Gastroesophageal sphincter (tissue), 3 donors: ENCODE data around the gene COX4I2.

ENCODE experiments used
- CTCF ChIP-seq, 4 experiments: fragments of 200-600 bp in 2 of 4; fragments of 450-650 bp in 2 of 4; sonication (generic) in 1 of 4; IDR thresholded peaks; one replicate each; pipeline ENCODE4 v1.5.1; 2017 to 2019; ENCODE audit warnings: antibody characterized with exemption in 4 of 4, mild to moderate bottlenecking in 2 of 4, moderate library complexity in 2 of 4
- POLR2A ChIP-seq, 2 donors: fragments of 450-650 bp; IDR thresholded peaks; one replicate each; pipeline ENCODE4 v1.6.1; 2017; ENCODE audit warnings: antibody characterized with exemption in 2 of 2, mild to moderate bottlenecking in 2 of 2, moderate library complexity in 1 of 2

GRCh38 chr20:31640259-31640658 is 2.5 kb downstream of the COX4I2 start:
- TF ChIP-seq CTCF (IDR thresholded peaks at IDR 0.05) = no peak
- no peak for TF ChIP-seq POLR2A (IDR thresholded peaks at IDR 0.05)
